PC-3 (cell line): ENCODE data around the gene MATN1. TPM values are rescaled to one million over a fixed set of nuclear protein-coding genes. Genes with fewer than 3 reads are reported as not detected.

ENCODE experiments used
- ATAC-seq: fragments of 200-7000 bp; cut with Tn5 transposase; 2 replicates; pipeline ENCODE4 v1.9.1; 2020; ENCODE audit warnings: mild to moderate bottlenecking, moderate library complexity
- BruUV-seq: library from RNA; stranded (reverse); fragments of 400-500 nt; replicated peaks from 2 replicates; lab custom pipeline; 2021; lab: Mats Ljungman, UMichigan
- CTCF ChIA-PET: fragments of 300-600 bp; sonication (Branson Sonifier 250); formaldehyde crosslinking; loops from one replicate; lab custom pipeline; 2022; ENCODE audit warnings: antibody characterized with exemption; lab: Charles Lee
- POLR2A ChIA-PET: fragments of 300-600 bp; sonication (Branson Sonifier 250); formaldehyde crosslinking; loops from one replicate; lab custom pipeline; 2022; ENCODE audit warnings: antibody characterized with exemption; ENCODE audit not compliant: unreplicated experiment; lab: Charles Lee
- DNase-seq: peaks from one replicate; pipeline ENCODE4 v3.0.0-alpha.2; 2015
- H2AFZ ChIP-seq: fragments of 300-600 bp; sonication (generic); 2 replicates; pipeline ENCODE4 v1.6.0; 2016; ENCODE audit warnings: antibody characterized with exemption, low read length
- H3F3A ChIP-seq: fragments of 300-600 bp; sonication (generic); one replicate; pipeline ENCODE4 v1.6.0; 2017; ENCODE audit warnings: antibody characterized with exemption, low read length, control low read depth, mild to moderate bottlenecking; ENCODE audit not compliant: unreplicated experiment
- H3K27ac ChIP-seq: fragments of 300-600 bp; sonication (generic); 2 replicates; pipeline ENCODE4 v1.5.1; 2016; ENCODE audit warnings: mild to moderate bottlenecking, low read length
- H3K27me3 ChIP-seq: fragments of 300-600 bp; sonication (generic); 2 replicates; pipeline ENCODE4 v1.6.1; 2016; ENCODE audit warnings: low read length, mixed read lengths
- H3K36me3 ChIP-seq: fragments of 300-600 bp; sonication (generic); 2 replicates; pipeline ENCODE4 v1.6.1; 2016; ENCODE audit warnings: low read depth, mixed run types, low read length, mixed read lengths
- H3K4me1 ChIP-seq: fragments of 300-600 bp; sonication (generic); 2 replicates; pipeline ENCODE4 v1.5.1; 2016; ENCODE audit warnings: low read length; ENCODE audit not compliant: insufficient read depth
- H3K4me2 ChIP-seq: fragments of 300-600 bp; sonication (generic); 2 replicates; pipeline ENCODE4 v1.6.0; 2016; ENCODE audit warnings: low read length
- H3K4me3 ChIP-seq: fragments of 300-600 bp; sonication (generic); 2 replicates; pipeline ENCODE4 v1.5.1; 2016; ENCODE audit warnings: mild to moderate bottlenecking, low read length, mixed read lengths
- H3K79me2 ChIP-seq: fragments of 300-600 bp; sonication (generic); 2 replicates; pipeline ENCODE4 v1.6.1; 2017; ENCODE audit warnings: low read length, mixed read lengths
- H3K9ac ChIP-seq: fragments of 300-600 bp; sonication (generic); 2 replicates; pipeline ENCODE4 v1.6.0; 2016; ENCODE audit warnings: mild to moderate bottlenecking, low read length
- H3K9me2 ChIP-seq: fragments of 300-600 bp; sonication (generic); replicated peaks from 2 replicates; pipeline ENCODE4 v1.6.1; 2016; ENCODE audit warnings: mixed run types, low read length, mixed read lengths
- H3K9me3 ChIP-seq: fragments of 300-600 bp; sonication (generic); 2 replicates; pipeline ENCODE4 v1.6.1; 2016; ENCODE audit warnings: low read length, mixed read lengths
- H4K20me1 ChIP-seq: fragments of 300-600 bp; sonication (generic); 2 replicates; pipeline ENCODE4 v1.6.1; 2016; ENCODE audit warnings: low read length, mixed read lengths
- EZH2 ChIP-seq: fragments of 300-600 bp; sonication (generic); IDR thresholded peaks from one replicate; pipeline ENCODE4 v1.6.1; 2017; ENCODE audit warnings: antibody characterized with exemption, mild to moderate bottlenecking, low read length; ENCODE audit not compliant: unreplicated experiment
- EZH2phosphoT487 ChIP-seq: fragments of 300-600 bp; sonication (generic); IDR thresholded peaks from 2 replicates; pipeline ENCODE4 v1.6.1; 2018; ENCODE audit warnings: mild to moderate bottlenecking, antibody characterized with exemption, low read length, borderline replicate concordance
- intact Hi-C: fragments of 100-400 bp; cut with micrococcal nuclease; formaldehyde crosslinking; loops from 2 replicates; pipeline ENCODE4 v1.9.0; 2023
- total RNA-seq: library from RNA; depleted of rRNA; stranded (reverse); fragments of >200 nt; gene quantifications from 2 replicates; pipeline ENCODE4 v1.2.3, GENCODE V29; 2014
- TF ChIP-seq, protein P1 (sequence below): fragments of 300-600 bp; sonication (generic); conservative IDR thresholded peaks from 2 replicates; pipeline ENCODE4 v1.5.1; 2017; ENCODE audit warnings: antibody characterized with exemption, low read depth, mild to moderate bottlenecking, low read length

The MATN1 gene
- total RNA-seq, 1 experiment from 2014 or later = not detected

DNA sequence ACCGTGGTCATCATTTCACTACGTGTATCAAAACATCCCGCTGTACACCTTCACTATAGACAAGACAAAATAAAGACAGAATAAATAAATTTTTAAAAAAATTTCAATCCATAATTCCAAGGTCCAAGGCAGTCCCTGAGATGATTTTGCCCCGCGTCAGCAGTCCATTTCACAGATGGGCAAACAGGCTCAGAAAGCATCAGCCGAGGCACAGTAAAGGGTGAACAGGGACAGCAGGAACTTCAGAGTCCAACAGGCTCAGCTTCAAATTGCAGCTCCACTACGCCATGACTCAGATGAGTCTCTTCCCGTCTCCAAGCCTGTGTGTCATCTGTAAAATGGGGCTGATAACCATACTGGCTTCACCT, 15.0 kb downstream of the MATN1 start:
- intact Hi-C loops = loop anchor here (1.0 to 10.0 kb wide), 6 partner anchors 916 to 1821 kb away; no protein-coding TSS in a partner anchor
- Histone ChIP-seq H4K20me1 (no peaks in the 10 kb centered on the region), H3K9ac (no peak overlapping the region), H3K4me3 (no peak overlapping the region), H3K27ac (no peak overlapping the region), H3K27me3 (peaks cover 8% of the 10 kb centered on the region; the same call in 1 of the 2 replicates), H3F3A (no peaks in the 10 kb centered on the region), H3K9me2 (no peaks in the 10 kb centered on the region), H3K4me1 (no peaks in the 10 kb centered on the region), H3K79me2 (no peaks in the 10 kb centered on the region), H2AFZ (no peak overlapping the region), H3K36me3 (no peaks in the 10 kb centered on the region), H3K9me3 (no peaks in the 10 kb centered on the region), H3K4me2 (no peak overlapping the region)
- CTCF ChIA-PET = interaction anchor here (0.7 to 1.1 kb wide), 2 partner anchors 828 to 999 kb away, joined by 3 read pairs; no protein-coding TSS in a partner anchor
- TF ChIP-seq EZH2phosphoT487 (no peak), EZH2 (no peak)
- TF ChIP-seq, protein P1, sequence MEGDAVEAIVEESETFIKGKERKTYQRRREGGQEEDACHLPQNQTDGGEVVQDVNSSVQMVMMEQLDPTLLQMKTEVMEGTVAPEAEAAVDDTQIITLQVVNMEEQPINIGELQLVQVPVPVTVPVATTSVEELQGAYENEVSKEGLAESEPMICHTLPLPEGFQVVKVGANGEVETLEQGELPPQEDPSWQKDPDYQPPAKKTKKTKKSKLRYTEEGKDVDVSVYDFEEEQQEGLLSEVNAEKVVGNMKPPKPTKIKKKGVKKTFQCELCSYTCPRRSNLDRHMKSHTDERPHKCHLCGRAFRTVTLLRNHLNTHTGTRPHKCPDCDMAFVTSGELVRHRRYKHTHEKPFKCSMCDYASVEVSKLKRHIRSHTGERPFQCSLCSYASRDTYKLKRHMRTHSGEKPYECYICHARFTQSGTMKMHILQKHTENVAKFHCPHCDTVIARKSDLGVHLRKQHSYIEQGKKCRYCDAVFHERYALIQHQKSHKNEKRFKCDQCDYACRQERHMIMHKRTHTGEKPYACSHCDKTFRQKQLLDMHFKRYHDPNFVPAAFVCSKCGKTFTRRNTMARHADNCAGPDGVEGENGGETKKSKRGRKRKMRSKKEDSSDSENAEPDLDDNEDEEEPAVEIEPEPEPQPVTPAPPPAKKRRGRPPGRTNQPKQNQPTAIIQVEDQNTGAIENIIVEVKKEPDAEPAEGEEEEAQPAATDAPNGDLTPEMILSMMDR = no peak
- POLR2A ChIA-PET = no interaction called here
- BruUV-seq = no TSS peak
- ATAC-seq (no peak), DNase-seq (no peak)

DNA sequence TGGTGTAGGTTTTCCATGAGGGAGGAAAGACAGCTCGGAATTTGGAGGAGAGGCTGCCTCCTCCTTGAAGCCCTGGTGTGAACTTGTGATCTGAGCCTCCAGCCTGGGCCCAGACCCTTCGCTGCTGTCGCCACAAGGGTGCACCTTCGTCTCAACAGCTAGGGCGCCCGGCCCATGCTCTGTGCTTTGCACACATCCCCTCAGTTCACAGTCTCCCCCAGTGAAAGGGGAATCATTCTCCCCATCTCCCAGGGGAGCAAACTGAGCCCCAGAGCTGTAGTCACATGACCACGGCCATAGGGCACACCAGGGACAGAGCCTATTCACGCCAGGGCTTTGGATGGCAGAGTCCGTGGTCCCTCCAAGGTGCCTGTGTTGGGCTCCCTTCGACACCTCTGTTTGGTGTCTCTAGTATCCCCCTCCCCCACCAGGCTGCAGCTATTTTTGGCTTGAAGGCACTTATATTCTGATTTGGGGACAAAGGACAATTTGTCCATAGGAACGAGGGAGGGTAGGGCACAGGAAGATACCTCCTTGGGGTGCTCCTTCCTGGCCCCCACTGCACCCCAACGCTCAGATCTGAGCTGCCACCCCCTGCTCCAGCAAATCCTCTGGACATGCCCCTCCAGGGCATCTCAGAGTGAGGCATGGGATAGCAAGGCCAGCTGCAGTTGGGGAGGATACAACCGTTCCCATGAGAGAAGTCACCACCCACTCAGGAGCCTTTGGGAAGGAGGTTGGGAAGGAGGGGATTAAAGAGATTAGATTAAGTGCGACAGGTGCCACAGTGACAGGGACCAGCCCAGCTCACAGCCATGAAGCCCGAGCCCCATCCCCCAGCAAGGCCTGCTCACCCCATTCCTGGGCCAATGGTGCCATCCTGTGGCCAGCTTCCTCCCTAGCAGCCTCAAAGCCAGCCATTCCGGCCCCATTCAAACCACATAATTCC, 15.7 kb downstream of the MATN1 start:
- POLR2A ChIA-PET = no interaction called here
- H3K36me3 ChIP-seq = no peaks in the 10 kb centered on the region

More for the DNA sequence above, 15.7 kb downstream of the MATN1 start:
- CTCF ChIA-PET = interaction anchor here (0.5 to 1.1 kb wide), 4 partner anchors 11 to 998 kb away, joined by 3 to 6 read pairs (median 4); no protein-coding TSS in a partner anchor
- H3K9ac ChIP-seq = no peak overlapping the region
- no peaks in the 10 kb centered on the region for H3K79me2 ChIP-seq
- H4K20me1 ChIP-seq = no peaks in the 10 kb centered on the region
- no peak overlapping the region for H2AFZ ChIP-seq
- H3K9me3 ChIP-seq = no peaks in the 10 kb centered on the region
- no peaks in the 10 kb centered on the region for H3F3A ChIP-seq
- no peak overlapping the region for H3K4me2 ChIP-seq
- intact Hi-C loops = loop anchor here (1.0 to 10.0 kb wide), 6 partner anchors 915 to 1820 kb away; no protein-coding TSS in a partner anchor
- H3K27ac ChIP-seq = no peak overlapping the region
- peaks cover 8% of the 10 kb centered on the region; the same call in 1 of the 2 replicates for H3K27me3 ChIP-seq
- no peaks in the 10 kb centered on the region for H3K4me1 ChIP-seq
- BruUV-seq = no TSS peak
- peak; percentile 93 for ATAC-seq
- no peaks in the 10 kb centered on the region for H3K9me2 ChIP-seq
- DNase-seq = peak; percentile 77
- no peak overlapping the region for H3K4me3 ChIP-seq
- TF ChIP-seq EZH2 = no peak
- TF ChIP-seq, protein P1 = peak; percentile 90
- no peak for TF ChIP-seq EZH2phosphoT487
